Activated CD8-positive, alpha-beta T cell treated with anti-CD3 and anti-CD28 coated beads for 36 hours (primary cell): ENCODE measurements around the gene ALDOA. TPM values are rescaled to one million over a fixed set of nuclear protein-coding genes. Genes with fewer than 3 reads are reported as not detected.
A peak's percentile ranks its signal among the peaks of the same experiment; 100 is the strongest.

Source experiments
- ATAC-seq: fragments of 200-7000 bp; cut with Tn5 transposase; one replicate; pipeline ENCODE4 v1.10.0; 2021; ENCODE audit warnings: mild to moderate bottlenecking, moderate library complexity
- CTCF ChIA-PET: fragments of 350-600 bp; sonication (Branson Sonifier 250); formaldehyde crosslinking; loops from one replicate; lab custom pipeline; 2021; ENCODE audit warnings: antibody characterized with exemption; lab: Charles Lee
- POLR2A ChIA-PET: fragments of 350-600 bp; sonication (Branson Sonifier 250); formaldehyde crosslinking; loops from one replicate; lab custom pipeline; 2021; ENCODE audit warnings: antibody characterized with exemption; lab: Charles Lee
- DNase-seq: peaks from one replicate; pipeline ENCODE4 v3.0.0-alpha.2; 2020
- H3K27ac Mint-ChIP-seq: one replicate; pipeline ENCODE4 v1.8.0; 2021; ENCODE audit warnings: mild to moderate bottlenecking, mixed read lengths
- H3K27me3 Mint-ChIP-seq: one replicate; pipeline ENCODE4 v1.8.0; 2021; ENCODE audit warnings: mixed read lengths
- H3K36me3 Mint-ChIP-seq: one replicate; pipeline ENCODE4 v1.8.0; 2021; ENCODE audit warnings: low read depth, mixed read lengths
- H3K4me1 Mint-ChIP-seq: one replicate; pipeline ENCODE4 v1.8.0; 2021; ENCODE audit warnings: low read depth, mixed read lengths
- H3K4me3 Mint-ChIP-seq: one replicate; pipeline ENCODE4 v1.8.0; 2021; ENCODE audit warnings: mild to moderate bottlenecking, moderate library complexity, mixed read lengths
- H3K9me3 Mint-ChIP-seq: one replicate; pipeline ENCODE4 v1.8.0; 2021; ENCODE audit warnings: mixed read lengths
- CTCF ChIP-seq: fragments of 200-600 bp; IDR thresholded peaks from one replicate; pipeline ENCODE4 v1.8.0; 2022; ENCODE audit warnings: antibody characterized with exemption, mild to moderate bottlenecking
- intact Hi-C: fragments of 100-400 bp; cut with micrococcal nuclease; formaldehyde crosslinking; loops from one replicate; pipeline ENCODE4 v1.10.0; 2022
- total RNA-seq, 2 experiments: library from RNA; stranded (reverse); gene quantifications; one replicate each; pipeline ENCODE4 v1.2.3, GENCODE V29; 2021

The ALDOA gene
- total RNA-seq, 2 experiments from 2014 or later = 3,042 to 3,081 TPM

- POLR2A ChIA-PET = interaction anchor here (1.3 to 4.6 kb wide), 2 partner anchors 10 to 17 kb away, joined by 3 to 44 read pairs; partner anchors contain the start of gene ALDOA
- DNase-seq (no peak), ATAC-seq (no peak)
- CTCF ChIA-PET = interaction anchor here (0.6 to 4.0 kb wide), 21 partner anchors 8 to 363 kb away, joined by 3 to 36 read pairs (median 4); partner anchors contain the start of genes ALDOA, MVP, TBX6 and TLCD3B
- H3K36me3 Mint-ChIP-seq = no peaks in the 10 kb centered on the region
- H3K27me3 Mint-ChIP-seq = peaks cover 2% of the 10 kb centered on the region
- peaks cover 16% of the 10 kb centered on the region for H3K4me1 Mint-ChIP-seq
- peak overlapping the region; percentile 39 for H3K4me3 Mint-ChIP-seq
- H3K9me3 Mint-ChIP-seq = no peaks in the 10 kb centered on the region
- H3K27ac Mint-ChIP-seq = no peak overlapping the region
- no peak for TF ChIP-seq CTCF
- intact Hi-C loops = no loop called here
These were observed 11.1 kb upstream of the ALDOA start for GRCh38 chr16:30054451-30054850.

DNA sequence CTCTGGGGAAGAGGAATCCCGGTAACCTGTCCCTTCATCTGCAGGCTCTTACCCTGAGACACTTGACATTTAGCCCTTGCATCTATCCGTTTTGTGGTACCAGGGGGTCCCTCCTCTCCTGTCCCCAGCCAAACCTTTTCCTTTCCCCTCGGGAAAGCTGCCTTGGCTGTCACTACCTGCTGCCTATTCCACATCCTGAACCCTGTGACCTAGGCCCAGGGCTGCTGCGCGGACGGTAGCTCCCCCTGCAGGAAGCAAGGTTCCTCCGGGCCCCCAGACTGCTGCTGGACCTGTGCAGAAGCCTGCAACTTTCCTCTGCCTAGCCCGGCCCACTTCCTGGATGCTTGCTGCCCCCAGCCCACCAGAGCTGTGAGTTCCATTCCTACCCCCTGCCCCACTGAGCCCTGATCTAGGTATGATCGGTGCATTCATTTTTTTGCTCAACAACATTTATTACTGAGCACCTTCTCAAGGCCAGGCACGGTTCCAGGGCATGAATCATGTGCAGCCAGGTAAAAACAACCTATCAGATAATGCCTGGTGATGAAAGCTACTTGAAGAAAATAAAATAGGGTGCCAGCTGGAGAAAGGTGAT is 10.5 kb upstream of the ALDOA start:
- POLR2A ChIA-PET = interaction anchor here (0.7 to 4.6 kb wide), 4 partner anchors 10 to 720 kb away, joined by 3 to 44 read pairs (median 4); partner anchors contain the start of gene ALDOA
- peak; percentile 68 for TF ChIP-seq CTCF
- ATAC-seq (peak; percentile 81), DNase-seq (peak; percentile 76)
- peak overlapping the region; percentile 28 for H3K4me3 Mint-ChIP-seq
- CTCF ChIA-PET = interaction anchor here (0.6 to 4.0 kb wide), 29 partner anchors 8 to 376 kb away, joined by 3 to 36 read pairs (median 4); partner anchors contain the start of genes ALDOA, MVP, QPRT and TBX6
- H3K9me3 Mint-ChIP-seq = no peaks in the 10 kb centered on the region
- peaks cover 16% of the 10 kb centered on the region for H3K4me1 Mint-ChIP-seq
- no peak overlapping the region for H3K27ac Mint-ChIP-seq
- intact Hi-C loops = no loop called here
- peaks cover 2% of the 10 kb centered on the region for H3K27me3 Mint-ChIP-seq
- H3K36me3 Mint-ChIP-seq = no peaks in the 10 kb centered on the region

DNA sequence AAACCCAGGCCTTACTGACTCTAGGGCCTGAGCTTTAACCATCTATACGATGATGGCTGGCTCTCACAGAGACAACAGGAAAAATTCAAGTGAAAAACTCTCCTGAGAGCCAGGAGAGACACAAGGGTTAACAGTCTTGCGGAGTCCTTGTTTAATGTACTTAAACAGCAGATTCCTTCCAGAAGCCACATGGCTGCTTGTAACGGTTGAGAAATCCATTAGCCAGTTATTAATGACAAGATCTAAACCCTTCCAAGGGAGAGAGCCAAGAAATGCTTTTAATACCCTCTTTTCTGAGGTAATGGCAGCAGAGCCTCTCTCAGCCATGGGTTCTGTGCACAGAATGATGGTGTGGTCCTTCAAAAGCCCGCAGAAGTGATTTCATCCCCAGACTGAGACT is 5.2 kb upstream of the ALDOA start:
- ChIA-PET CTCF (interaction anchor here (0.8 kb wide), 1 partner anchor 31 kb away, joined by 3 read pairs; the partner anchor contains the start of gene TBX6), POLR2A (no interaction called here)
- Mint-ChIP-seq H3K4me1 (peaks cover 6% of the 10 kb centered on the region), H3K27me3 (no peaks in the 10 kb centered on the region), H3K27ac (no peak overlapping the region), H3K9me3 (no peaks in the 10 kb centered on the region), H3K36me3 (peaks cover 15% of the 10 kb centered on the region), H3K4me3 (no peak overlapping the region)
- ATAC-seq = no peak
- no peak for DNase-seq
- no peak for TF ChIP-seq CTCF
- intact Hi-C loops = loop anchor here (10.0 kb wide), 1 partner anchor 314 kb away; the partner anchor contains the start of genes MYL11 and TBC1D10B

- Mint-ChIP-seq H3K9me3 (no peaks in the 10 kb centered on the region), H3K4me1 (peaks cover 5% of the 10 kb centered on the region), H3K36me3 (peaks cover 20% of the 10 kb centered on the region), H3K4me3 (no peak overlapping the region), H3K27me3 (no peaks in the 10 kb centered on the region), H3K27ac (no peak overlapping the region)
- no peak for TF ChIP-seq CTCF
- DNase-seq (no peak), ATAC-seq (no peak)
- intact Hi-C loops = loop anchor here (10.0 kb wide), 1 partner anchor 314 kb away; the partner anchor contains the start of genes MYL11 and TBC1D10B
- POLR2A ChIA-PET = interaction anchor here (0.8 kb wide), 1 partner anchor 411 kb away, joined by 3 read pairs; the partner anchor contains the start of gene ITGAL
- CTCF ChIA-PET = no interaction called here
These were observed 4.6 kb upstream of the ALDOA start for GRCh38 chr16:30060836-30061554.
